Osteoblast (primary cell): Measurements from ENCODE around the gene MATN1. TPM values are rescaled to one million over a fixed set of nuclear protein-coding genes. Genes with fewer than 3 reads are reported as not detected.

ENCODE experiments used
- DNase-seq: peaks from one replicate; pipeline ENCODE4 v3.0.0; 2011; ENCODE audit warnings: low spot score, mixed read lengths; ENCODE audit not compliant: insufficient read length; ENCODE audit errors: missing footprints
- H2AFZ ChIP-seq: 2 replicates; pipeline ENCODE4 v1.6.0; 2011; ENCODE audit warnings: mild to moderate bottlenecking, low read length
- H3K27ac ChIP-seq: 2 replicates; pipeline ENCODE4 v1.5.1; 2011; ENCODE audit warnings: mild to moderate bottlenecking, low read depth, low read length, moderate library complexity
- H3K27me3 ChIP-seq: 2 replicates; pipeline ENCODE4 v1.6.0; 2012; ENCODE audit warnings: mild to moderate bottlenecking, control low read depth, inconsistent platforms, low read length, moderate library complexity; ENCODE audit not compliant: insufficient read depth
- H3K36me3 ChIP-seq: 2 replicates; pipeline ENCODE4 v1.5.1; 2011; ENCODE audit warnings: mild to moderate bottlenecking, low read length, control low read depth, moderate library complexity; ENCODE audit not compliant: insufficient read depth
- H3K4me1 ChIP-seq: 2 replicates; pipeline ENCODE4 v1.5.1; 2011; ENCODE audit warnings: mild to moderate bottlenecking, low read length, control low read depth, moderate library complexity; ENCODE audit not compliant: insufficient read depth
- H3K4me2 ChIP-seq: 2 replicates; pipeline ENCODE4 v1.6.0; 2011; ENCODE audit warnings: mild to moderate bottlenecking, low read length; ENCODE audit not compliant: insufficient read depth
- H3K4me3 ChIP-seq: fragments of 200-600 bp; sonication (generic); 3 replicates; pipeline ENCODE4 v1.5.1; 2012; ENCODE audit warnings: mild to moderate bottlenecking, low read length, inconsistent platforms; ENCODE audit not compliant: insufficient read depth
- H3K79me2 ChIP-seq: 2 replicates; pipeline ENCODE4 v1.6.0; 2012; ENCODE audit warnings: mild to moderate bottlenecking, low read length, control low read depth, inconsistent platforms; ENCODE audit not compliant: insufficient read depth
- H3K9me3 ChIP-seq: 2 replicates; pipeline ENCODE4 v1.5.1; 2011; ENCODE audit warnings: low read depth, low read length, control low read depth
- H4K20me1 ChIP-seq: 2 replicates; pipeline ENCODE4 v1.6.0; 2012; ENCODE audit warnings: mild to moderate bottlenecking, low read length, control low read depth; ENCODE audit not compliant: insufficient read depth
- CTCF ChIP-seq: IDR thresholded peaks from 2 replicates; pipeline ENCODE4 v1.5.1; 2011; ENCODE audit warnings: mild to moderate bottlenecking, low read depth, low read length, moderate library complexity; ENCODE audit errors: extremely low read depth
- total RNA-seq: library from RNA; depleted of rRNA; stranded (reverse); fragments of >200 nt; gene quantifications from 2 replicates; pipeline ENCODE4 v1.2.3, GENCODE V29; 2012

MATN1 gene
- total RNA-seq, 1 donor, result not detected

- DNase-seq, result peak; percentile 65
- no peak for TF ChIP-seq CTCF
Observed at GRCh38 chr1:30758785-30759380, 35.5 kb upstream of the MATN1 start.

GRCh38 chr1:30758121-30758688 lies 34.8 kb upstream of the MATN1 start:
- Histone ChIP-seq H2AFZ (no peak overlapping the region), H3K27ac (no peak overlapping the region), H3K4me1 (peaks cover 27% of the 10 kb centered on the region), H3K4me3 (no peak overlapping the region), H4K20me1 (no peaks in the 10 kb centered on the region), H3K27me3 (peaks cover 2% of the 10 kb centered on the region), H3K36me3 (no peaks in the 10 kb centered on the region), H3K9me3 (no peaks in the 10 kb centered on the region), H3K79me2 (no peaks in the 10 kb centered on the region), H3K4me2 (no peak overlapping the region)
- TF ChIP-seq CTCF, result no peak
- no peak for DNase-seq

More at GRCh38 chr1:30758785-30759380, 35.5 kb upstream of the MATN1 start:
- H4K20me1 ChIP-seq, result no peaks in the 10 kb centered on the region
- H3K4me3 ChIP-seq, result no peak overlapping the region
- no peak overlapping the region for H2AFZ ChIP-seq
- H3K27ac ChIP-seq, result no peak overlapping the region
- H3K4me1 ChIP-seq, result peaks cover 29% of the 10 kb centered on the region
- no peaks in the 10 kb centered on the region for H3K79me2 ChIP-seq
- no peaks in the 10 kb centered on the region for H3K9me3 ChIP-seq
- no peaks in the 10 kb centered on the region for H3K36me3 ChIP-seq
- H3K27me3 ChIP-seq, result no peaks in the 10 kb centered on the region
- no peak overlapping the region for H3K4me2 ChIP-seq

- Histone ChIP-seq H4K20me1 (no peaks in the 10 kb centered on the region), H3K27ac (peak within 1 kb of the TSS; percentile 86), H3K27me3 (peaks cover 2% of the 10 kb centered on the region), H3K79me2 (no peaks in the 10 kb centered on the region), H3K4me2 (peak within 1 kb of the TSS; percentile 76), H3K4me3 (peak within 1 kb of the TSS; percentile 48), H3K36me3 (no peaks in the 10 kb centered on the region), H3K9me3 (no peaks in the 10 kb centered on the region), H2AFZ (peak within 1 kb of the TSS; percentile 70), H3K4me1 (peaks cover 27% of the 10 kb centered on the region)
- peak; percentile 62 for DNase-seq
- no peak for TF ChIP-seq CTCF
Observed at GRCh38 chr1:30757352-30758120, 34.2 kb upstream of the MATN1 start, which contains the start of gene LAPTM5. Gene LAPTM5, minus strand, starts transcription at chr1:30757774. Its CDS starts 29 bp downstream, at chr1:30757745.
